HCT116 (cell line): ENCODE results near the gene TMEM178B.

Experiments used
- EGR1 ChIP-seq: IDR thresholded peaks from 2 replicates; pipeline ENCODE4 v1.6.1; 2012; ENCODE audit warnings: low read depth
- EZH2 ChIP-seq: fragments of 200-600 bp; sonication (generic); IDR thresholded peaks from 2 replicates; pipeline ENCODE4 v1.6.1; 2017; ENCODE audit warnings: antibody characterized with exemption, mixed run types
- POLR2A ChIP-seq: IDR thresholded peaks from 2 replicates; pipeline ENCODE4 v1.7.0; 2011; ENCODE audit warnings: borderline replicate concordance; ENCODE audit not compliant: insufficient read depth, insufficient read length; ENCODE audit errors: extremely low read depth
- POLR2AphosphoS5 ChIP-seq: IDR thresholded peaks from 2 replicates; pipeline ENCODE4 v1.6.1; 2011; ENCODE audit warnings: mild to moderate bottlenecking, low read depth, low read length, moderate library complexity
- RAD21 ChIP-seq: IDR thresholded peaks from 2 replicates; pipeline ENCODE4 v1.6.1; 2012; ENCODE audit warnings: low read depth, mild to moderate bottlenecking
- SP1 ChIP-seq: IDR thresholded peaks from 2 replicates; pipeline ENCODE4 v1.6.1; 2012; ENCODE audit warnings: low read depth
- SRF ChIP-seq: IDR thresholded peaks from 2 replicates; pipeline ENCODE4 v1.6.1; 2012; ENCODE audit warnings: low read depth
- YY1 ChIP-seq: IDR thresholded peaks from 2 replicates; pipeline ENCODE4 v1.6.1; 2011; ENCODE audit warnings: low read length, low read depth, moderate library complexity, mild to moderate bottlenecking; ENCODE audit not compliant: insufficient replicate concordance; ENCODE audit errors: extremely low read depth
- TF ChIP-seq, protein P1 (sequence below), 3 experiments: fragments of 200-600 bp in 1 of 3; sonication (generic) in 1 of 3; IDR thresholded peaks in 2 of 3; conservative IDR thresholded peaks in 1 of 3; 2 replicates each; pipeline ENCODE4 v1.5.1; 2012 to 2017; ENCODE audit warnings: low read depth in 2 of 3, low read length in 2 of 3, antibody characterized with exemption in 1 of 3, borderline replicate concordance in 1 of 3, control low read depth in 1 of 3, mild to moderate bottlenecking in 1 of 3, mixed read lengths in 1 of 3, mixed run types in 1 of 3, moderate library complexity in 1 of 3; ENCODE audit not compliant: insufficient read depth in 1 of 3
- TF ChIP-seq, protein P2 (sequence below): IDR thresholded peaks from 2 replicates; pipeline ENCODE4 v1.6.1; 2012; ENCODE audit warnings: low read depth

DNA sequence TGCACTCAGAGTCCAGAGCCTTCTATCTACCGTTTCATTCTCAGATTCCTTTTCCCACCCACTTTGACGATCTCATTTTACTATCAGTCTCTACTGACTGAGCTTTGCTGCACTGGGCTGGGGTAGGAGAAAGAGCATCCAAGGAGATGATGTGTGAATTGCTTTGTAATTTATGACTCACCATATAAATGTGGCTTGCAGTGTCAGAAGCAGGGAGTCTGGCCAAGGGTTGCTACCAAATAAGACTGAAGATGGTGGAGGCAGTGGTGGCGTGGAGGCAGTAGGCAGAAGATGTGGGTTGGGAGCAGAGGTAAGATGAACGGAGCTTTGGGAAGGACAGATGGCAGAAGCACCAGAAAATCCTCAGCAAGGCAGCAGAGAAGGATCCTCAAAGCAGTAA lies 404.0 kb downstream of the TMEM178B start:
- TF ChIP-seq, protein P1, sequence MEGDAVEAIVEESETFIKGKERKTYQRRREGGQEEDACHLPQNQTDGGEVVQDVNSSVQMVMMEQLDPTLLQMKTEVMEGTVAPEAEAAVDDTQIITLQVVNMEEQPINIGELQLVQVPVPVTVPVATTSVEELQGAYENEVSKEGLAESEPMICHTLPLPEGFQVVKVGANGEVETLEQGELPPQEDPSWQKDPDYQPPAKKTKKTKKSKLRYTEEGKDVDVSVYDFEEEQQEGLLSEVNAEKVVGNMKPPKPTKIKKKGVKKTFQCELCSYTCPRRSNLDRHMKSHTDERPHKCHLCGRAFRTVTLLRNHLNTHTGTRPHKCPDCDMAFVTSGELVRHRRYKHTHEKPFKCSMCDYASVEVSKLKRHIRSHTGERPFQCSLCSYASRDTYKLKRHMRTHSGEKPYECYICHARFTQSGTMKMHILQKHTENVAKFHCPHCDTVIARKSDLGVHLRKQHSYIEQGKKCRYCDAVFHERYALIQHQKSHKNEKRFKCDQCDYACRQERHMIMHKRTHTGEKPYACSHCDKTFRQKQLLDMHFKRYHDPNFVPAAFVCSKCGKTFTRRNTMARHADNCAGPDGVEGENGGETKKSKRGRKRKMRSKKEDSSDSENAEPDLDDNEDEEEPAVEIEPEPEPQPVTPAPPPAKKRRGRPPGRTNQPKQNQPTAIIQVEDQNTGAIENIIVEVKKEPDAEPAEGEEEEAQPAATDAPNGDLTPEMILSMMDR (IDR thresholded peaks at IDR 0.05 in 2 of 3, conservative IDR thresholded peaks at IDR 0.05 in 1 of 3; ENCODE audit: borderline replicate concordance in 1 of 3, insufficient read depth in 1 of 3, low read depth in 2 of 3, low read length in 2 of 3) = no peak
- TF ChIP-seq SRF (no peak), SP1 (no peak), EZH2 (no peak), POLR2A (no peak), YY1 (no peak), RAD21 (no peak), POLR2AphosphoS5 (no peak), EGR1 (no peak)
- TF ChIP-seq, protein P2, sequence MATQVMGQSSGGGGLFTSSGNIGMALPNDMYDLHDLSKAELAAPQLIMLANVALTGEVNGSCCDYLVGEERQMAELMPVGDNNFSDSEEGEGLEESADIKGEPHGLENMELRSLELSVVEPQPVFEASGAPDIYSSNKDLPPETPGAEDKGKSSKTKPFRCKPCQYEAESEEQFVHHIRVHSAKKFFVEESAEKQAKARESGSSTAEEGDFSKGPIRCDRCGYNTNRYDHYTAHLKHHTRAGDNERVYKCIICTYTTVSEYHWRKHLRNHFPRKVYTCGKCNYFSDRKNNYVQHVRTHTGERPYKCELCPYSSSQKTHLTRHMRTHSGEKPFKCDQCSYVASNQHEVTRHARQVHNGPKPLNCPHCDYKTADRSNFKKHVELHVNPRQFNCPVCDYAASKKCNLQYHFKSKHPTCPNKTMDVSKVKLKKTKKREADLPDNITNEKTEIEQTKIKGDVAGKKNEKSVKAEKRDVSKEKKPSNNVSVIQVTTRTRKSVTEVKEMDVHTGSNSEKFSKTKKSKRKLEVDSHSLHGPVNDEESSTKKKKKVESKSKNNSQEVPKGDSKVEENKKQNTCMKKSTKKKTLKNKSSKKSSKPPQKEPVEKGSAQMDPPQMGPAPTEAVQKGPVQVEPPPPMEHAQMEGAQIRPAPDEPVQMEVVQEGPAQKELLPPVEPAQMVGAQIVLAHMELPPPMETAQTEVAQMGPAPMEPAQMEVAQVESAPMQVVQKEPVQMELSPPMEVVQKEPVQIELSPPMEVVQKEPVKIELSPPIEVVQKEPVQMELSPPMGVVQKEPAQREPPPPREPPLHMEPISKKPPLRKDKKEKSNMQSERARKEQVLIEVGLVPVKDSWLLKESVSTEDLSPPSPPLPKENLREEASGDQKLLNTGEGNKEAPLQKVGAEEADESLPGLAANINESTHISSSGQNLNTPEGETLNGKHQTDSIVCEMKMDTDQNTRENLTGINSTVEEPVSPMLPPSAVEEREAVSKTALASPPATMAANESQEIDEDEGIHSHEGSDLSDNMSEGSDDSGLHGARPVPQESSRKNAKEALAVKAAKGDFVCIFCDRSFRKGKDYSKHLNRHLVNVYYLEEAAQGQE = no peak
